Spinal cord (tissue), 10 donors: ENCODE data around the gene F12. TPM values are rescaled to one million over a fixed set of nuclear protein-coding genes. Genes with fewer than 3 reads are reported as not detected.

Experiments
- DNase-seq, 6 donors: peaks; one replicate each; pipeline versions ENCODE4 v3.0.0 to v3.0.0-alpha.2; 2013 to 2015; ENCODE audit warnings: low spot score in 6 of 6, low read depth in 4 of 6
- H3K27ac ChIP-seq: one replicate; pipeline ENCODE4 v1.5.1; 2013; ENCODE audit warnings: low read depth, low read length, control low read depth
- H3K27me3 ChIP-seq: one replicate; pipeline ENCODE4 v1.6.1; 2013; ENCODE audit warnings: low read length; ENCODE audit not compliant: control insufficient read depth, insufficient read depth
- H3K36me3 ChIP-seq: one replicate; pipeline ENCODE4 v1.6.1; 2013; ENCODE audit warnings: low read length; ENCODE audit not compliant: control insufficient read depth, insufficient read depth
- H3K4me1 ChIP-seq: one replicate; pipeline ENCODE4 v1.6.1; 2013; ENCODE audit warnings: low read length; ENCODE audit not compliant: control insufficient read depth, insufficient read depth
- H3K4me3 ChIP-seq: one replicate; pipeline ENCODE4 v1.5.1; 2013; ENCODE audit warnings: low read depth, low read length, control low read depth
- H3K9me3 ChIP-seq: one replicate; pipeline ENCODE4 v1.6.1; 2013; ENCODE audit warnings: low read length; ENCODE audit not compliant: control insufficient read depth, insufficient read depth
- WGBS: methylation state at CpG from one replicate; pipeline ENCODE4 v1.1.5; 2013; ENCODE audit warnings: missing lambda C conversion rate; ENCODE audit not compliant: insufficient coverage; 5-methylcytosine and 5-hydroxymethylcytosine counted together
- long read RNA-seq, 4 donors: transcript quantifications; one replicate each; lab custom pipeline, GENCODE V29; 2026
- polyA plus RNA-seq, 2 donors: library from polyadenylated mRNA; unstranded; fragments of 120-200 nt; gene quantifications; one replicate each; pipeline ENCODE4 v1.2.1, GENCODE V29; 2013; ENCODE audit not compliant: insufficient read length in 2 of 2
- total RNA-seq, 2 donors: library from RNA; depleted of rRNA in 1 of 2; stranded (reverse); fragments of 120-200 nt in 1 of 2; fragments of >200 nt in 1 of 2; gene quantifications; one replicate each; pipeline versions ENCODE4 v1.2.3 to v1.2.4, GENCODE V29; 2013 to 2014
- donor health status: healthy.

The F12 gene
- total RNA-seq (1 to 10 TPM; 1.9 to 3.2 TPM), polyA plus RNA-seq (10 to 100 TPM; 14.7 to 15.1 TPM)
- long read RNA-seq, donor 1, partial matches to known transcripts: 38 of 46 reads
- long read RNA-seq, donor 1, other reads (novel, unspliced or antisense): 6 of 46 reads
- long read RNA-seq, donor 2, partial matches to known transcripts: 13 of 14 reads
- long read RNA-seq, donor 2, other reads (novel, unspliced or antisense): 0 of 14 reads
- long read RNA-seq, donor 3, partial matches to known transcripts: 0 of 1 reads
- long read RNA-seq, donor 3, other reads (novel, unspliced or antisense): 0 of 1 reads
- long read RNA-seq, donor 4: 0 reads

GRCh38 chr5:177409043-177409801, at the start of gene F12:
TSS of gene F12 (minus strand) at chr5:177409564. CDS start at chr5:177409527, 37 bp downstream.
- Histone ChIP-seq H3K4me1 (peaks cover 15% of the 10 kb centered on the region), H3K27me3 (peaks cover 9% of the 10 kb centered on the region)
- WGBS: 89% methylated on average over 8 of the region's 9 CpGs

DNA sequence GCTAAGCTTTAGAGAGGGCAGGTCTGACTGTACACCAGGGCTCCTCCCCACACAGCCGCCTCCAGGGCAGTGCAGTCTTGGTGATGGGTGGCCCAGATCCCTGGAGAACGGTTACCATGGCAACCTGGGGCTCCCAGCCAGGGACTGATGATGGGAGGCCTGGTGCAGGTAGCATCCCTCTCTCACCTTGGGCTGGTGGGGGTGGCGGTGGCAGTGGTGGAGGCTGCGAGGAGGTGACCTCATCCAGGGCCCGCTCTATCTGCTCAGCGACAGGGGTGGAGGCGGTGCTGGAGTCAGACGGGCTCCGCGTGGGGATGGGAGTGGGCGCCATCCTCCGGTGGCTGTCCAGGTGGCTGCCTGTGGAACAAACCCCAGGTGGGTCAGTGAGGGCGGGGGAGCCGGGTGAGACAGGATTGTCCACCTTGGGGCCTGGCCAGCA, 49.6 kb upstream of the F12 start:
- WGBS: 75% methylated on average over 10 of the region's 14 CpGs
- peaks cover 62% of the 10 kb centered on the region for H3K4me1 ChIP-seq
- peaks cover 73% of the 10 kb centered on the region for H3K36me3 ChIP-seq
- DNase-seq: peak in 1 of 6 donors; percentile 47
- H3K4me3 ChIP-seq: no peak overlapping the region
- no peaks in the 10 kb centered on the region for H3K27me3 ChIP-seq
- H3K9me3 ChIP-seq: no peaks in the 10 kb centered on the region
- H3K27ac ChIP-seq: no peak overlapping the region

More at GRCh38 chr5:177409043-177409801, at the start of gene F12:
- no peak within 1 kb of the TSS for H3K27ac ChIP-seq
- DNase-seq: no peak
- H3K4me3 ChIP-seq: no peak within 1 kb of the TSS
- H3K36me3 ChIP-seq: no peaks in the 10 kb centered on the region
- H3K9me3 ChIP-seq: no peaks in the 10 kb centered on the region

DNA sequence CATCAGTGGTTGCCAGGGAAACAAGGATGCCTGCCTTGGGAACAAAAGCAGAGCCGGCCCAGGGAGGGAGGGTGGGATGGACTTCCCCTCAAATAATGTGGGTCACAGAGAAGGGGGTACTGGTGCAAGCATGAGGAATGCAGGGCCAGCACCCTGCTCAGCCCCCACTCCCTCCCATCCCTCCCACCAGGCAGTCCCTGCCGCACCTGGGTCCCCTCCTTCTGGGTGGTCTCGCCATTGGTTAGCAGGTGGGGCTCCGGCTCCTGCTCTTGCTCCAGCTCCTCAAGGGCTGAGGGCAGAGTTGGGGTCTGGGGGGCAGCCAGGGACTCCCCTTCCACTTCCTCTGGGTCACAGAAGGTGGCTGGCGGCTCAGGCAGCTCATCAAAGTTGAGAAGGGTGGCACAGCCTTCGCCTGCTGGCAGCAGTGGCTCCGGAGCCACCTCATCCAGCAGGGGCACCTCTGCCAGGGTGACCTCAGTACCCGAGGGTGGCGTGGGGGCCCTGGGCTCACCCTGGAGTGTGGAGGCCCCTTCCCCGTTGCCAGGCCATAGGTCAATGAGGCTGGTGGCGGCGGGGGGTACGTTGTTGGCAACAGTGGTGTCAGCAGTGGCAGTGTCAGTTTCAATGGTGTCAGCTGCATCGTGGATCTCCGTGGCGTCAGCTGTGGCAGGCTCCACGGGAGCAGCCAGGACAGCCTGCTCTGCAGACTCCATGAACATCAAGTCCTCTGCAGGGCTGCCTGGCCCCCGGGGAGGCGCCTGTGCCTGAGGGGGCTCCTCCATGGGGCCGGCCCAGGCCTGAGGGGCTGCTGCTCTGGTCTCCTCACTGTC, 48.7 kb upstream of the F12 start:
- no peak overlapping the region for H3K4me3 ChIP-seq

DNA sequence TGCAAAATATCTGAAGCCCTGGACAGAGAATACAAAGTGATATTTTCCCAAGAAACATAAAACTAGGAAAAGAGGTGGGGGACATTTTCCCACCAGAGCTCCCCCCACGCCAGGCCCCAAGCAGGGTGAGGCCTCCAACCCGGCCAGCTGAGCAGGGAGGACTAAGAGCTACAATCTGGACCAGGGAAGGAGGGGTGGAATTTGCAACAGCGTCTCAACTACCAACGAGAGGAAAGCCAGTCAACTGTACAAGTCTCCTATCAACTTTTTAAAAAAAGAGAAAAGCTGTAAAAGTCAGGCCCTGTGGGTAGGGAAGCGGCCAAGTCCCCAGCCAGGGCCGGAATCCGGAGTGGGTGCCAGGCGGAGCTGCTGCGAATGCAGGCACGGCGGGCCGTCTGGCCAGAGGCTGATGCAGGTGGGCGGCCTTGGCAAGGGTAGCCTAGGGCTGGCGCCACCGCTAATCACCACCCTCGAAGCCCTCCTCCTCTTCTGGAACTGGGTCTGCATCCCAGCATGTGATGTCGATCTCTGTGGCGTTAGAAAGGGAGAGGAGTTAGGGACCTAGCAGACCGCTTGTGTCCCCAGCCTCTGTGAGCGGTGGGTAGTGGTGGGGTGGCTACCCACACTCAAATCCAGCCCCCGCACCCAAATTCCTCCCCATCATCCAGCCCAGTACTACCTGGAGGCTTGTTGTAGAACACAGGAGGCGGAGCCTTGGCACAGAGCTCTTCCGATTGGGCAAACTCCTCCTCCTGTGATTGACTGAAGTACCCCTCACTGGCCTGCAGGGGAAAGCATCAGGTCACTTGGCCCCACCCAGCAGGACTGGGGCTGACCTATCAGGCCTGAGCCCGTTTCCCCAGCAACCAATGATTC, 47.9 kb upstream of the F12 start:
- peak overlapping the region; percentile 69 for H3K27ac ChIP-seq
- DNase-seq: peak in 5 of 6 donors; percentile 82 to 98 (median 91)
- peaks cover 63% of the 10 kb centered on the region for H3K36me3 ChIP-seq
- WGBS: 32% methylated on average over 10 of the region's 24 CpGs
- H3K4me3 ChIP-seq: no peak overlapping the region
- no peaks in the 10 kb centered on the region for H3K27me3 ChIP-seq
- peaks cover 76% of the 10 kb centered on the region for H3K4me1 ChIP-seq
- H3K9me3 ChIP-seq: no peaks in the 10 kb centered on the region

More for the DNA sequence above, 48.7 kb upstream of the F12 start:
- H3K4me1 ChIP-seq: peaks cover 70% of the 10 kb centered on the region
- H3K27ac ChIP-seq: peak overlapping the region; percentile 69
- peaks cover 68% of the 10 kb centered on the region for H3K36me3 ChIP-seq
- no peaks in the 10 kb centered on the region for H3K9me3 ChIP-seq
- WGBS: 52% methylated on average over 19 of the region's 20 CpGs
- H3K27me3 ChIP-seq: no peaks in the 10 kb centered on the region
- DNase-seq: no peak

GRCh38 chr5:177456591-177456964, 47.2 kb upstream of the F12 start:
- Histone ChIP-seq H3K9me3 (no peaks in the 10 kb centered on the region), H3K4me1 (peaks cover 79% of the 10 kb centered on the region), H3K4me3 (no peak overlapping the region), H3K27ac (peak overlapping the region; percentile 69), H3K36me3 (peaks cover 57% of the 10 kb centered on the region), H3K27me3 (no peaks in the 10 kb centered on the region)
- 50% methylated on average over 7 of the region's 12 CpGs for WGBS
- DNase-seq: peak in 1 of 6 donors; percentile 38

- DNase-seq: peak in 5 of 6 donors; percentile 82 to 97 (median 88)
- peak overlapping the region; percentile 48 for H3K4me3 ChIP-seq
- H3K27me3 ChIP-seq: no peaks in the 10 kb centered on the region
- 2% methylated on average over 67 of the region's 76 CpGs for WGBS
- peak overlapping the region; percentile 61 for H3K27ac ChIP-seq
- no peaks in the 10 kb centered on the region for H3K9me3 ChIP-seq
- H3K4me1 ChIP-seq: peaks cover 83% of the 10 kb centered on the region
- peaks cover 54% of the 10 kb centered on the region for H3K36me3 ChIP-seq
These were observed 46.6 kb upstream of the F12 start for GRCh38 chr5:177455661-177456590.

DNA sequence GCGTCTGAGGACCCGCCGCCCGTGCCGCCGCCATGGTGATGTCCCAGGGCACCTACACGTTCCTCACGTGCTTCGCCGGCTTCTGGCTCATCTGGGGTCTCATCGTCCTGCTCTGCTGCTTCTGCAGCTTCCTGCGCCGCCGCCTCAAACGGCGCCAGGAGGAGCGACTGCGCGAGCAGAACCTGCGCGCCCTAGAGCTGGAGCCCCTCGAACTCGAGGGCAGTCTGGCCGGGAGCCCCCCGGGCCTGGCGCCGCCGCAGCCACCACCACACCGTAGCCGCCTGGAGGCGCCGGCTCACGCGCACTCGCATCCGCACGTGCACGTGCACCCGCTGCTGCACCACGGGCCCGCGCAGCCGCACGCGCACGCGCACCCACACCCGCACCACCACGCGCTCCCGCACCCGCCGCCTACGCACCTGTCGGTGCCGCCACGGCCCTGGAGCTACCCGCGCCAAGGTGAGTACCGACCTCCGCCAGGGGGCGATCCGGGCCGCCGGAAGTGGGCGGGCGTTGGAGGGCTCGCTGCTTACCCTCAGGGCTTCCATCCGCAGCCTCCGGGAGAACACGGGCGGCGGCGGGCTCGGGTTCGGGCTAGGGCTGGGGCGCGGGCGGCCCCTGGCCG, 45.8 kb upstream of the F12 start:
- Histone ChIP-seq H3K9me3 (no peaks in the 10 kb centered on the region), H3K27ac (peak overlapping the region; percentile 61), H3K27me3 (no peaks in the 10 kb centered on the region), H3K36me3 (peaks cover 52% of the 10 kb centered on the region), H3K4me1 (peaks cover 89% of the 10 kb centered on the region), H3K4me3 (peak overlapping the region; percentile 48)
- WGBS: under 1% methylated on average over 80 of the region's 80 CpGs
- peak in 2 of 6 donors; percentile 93 to 96 for DNase-seq
